Motor neuron (in vitro differentiated cells): ENCODE data around the gene ITGA4. TPM values are rescaled to one million over a fixed set of nuclear protein-coding genes. Genes with fewer than 3 reads are reported as not detected.

Experiments
- ATAC-seq, 8 experiments: fragments of 200-7000 bp; cut with Tn5 transposase; replicated peaks in 6 of 8; 2 replicates each; pipeline ENCODE4 v1.8.0; 2021; ENCODE audit warnings: mild to moderate bottlenecking in 8 of 8, moderate library complexity in 8 of 8
- H3K27ac ChIP-seq, 2 donors: fragments of 250-450 bp; sonication (Bioruptor Pico); 2 replicates each; pipeline ENCODE4 v1.9.0; 2021; ENCODE audit warnings: antibody characterized with exemption in 2 of 2, mild to moderate bottlenecking in 2 of 2, moderate library complexity in 1 of 2
- H3K4me1 ChIP-seq, 2 donors: fragments of 250-450 bp; sonication (Bioruptor Pico); replicated peaks in 1 of 2; 2 replicates each; pipeline ENCODE4 v1.6.1; 2021; ENCODE audit warnings: antibody characterized with exemption in 2 of 2, mild to moderate bottlenecking in 2 of 2, moderate library complexity in 1 of 2
- H3K4me3 ChIP-seq, 5 donors: fragments of 250-450 bp; sonication (Bioruptor Pico); 2 replicates each; pipeline ENCODE4 v1.9.0; 2021; ENCODE audit warnings: antibody characterized with exemption in 5 of 5, mild to moderate bottlenecking in 5 of 5, moderate library complexity in 4 of 5
- WGBS, 10 experiments: fragments of 450-650 bp; shearing (Covaris generic); methylation state at CpG; one replicate each; pipeline ENCODE4 v1.0.0; 2022; 5-methylcytosine and 5-hydroxymethylcytosine counted together
- in situ Hi-C, 9 experiments: fragments of 400-800 bp; cut with MboI; loops; one replicate each; pipeline ENCODE4 v1.15.0; 2021; ENCODE audit warnings: low sequenced_read_pairs in 9 of 9, low pct_unique_long_range_greater_than_20kb in 2 of 9; ENCODE audit not compliant: unreplicated experiment in 9 of 9
- total RNA-seq, 8 experiments: library from RNA; unstranded; fragments of 300-600 nt; gene quantifications; 2 replicates each; pipeline versions ENCODE4 v1.2.3 to v1.2.4, GENCODE V29; 2022

The ITGA4 gene
- total RNA-seq, 8 experiments from 2014 or later = 1.4 to 58.3 (median 8.4) TPM

- in situ Hi-C loops = loop anchor here in 1 of 9 experiments (10.0 kb wide), 1 partner anchor 142 kb away; no protein-coding TSS in a partner anchor
- peak in 2 of 8 experiments; percentile 31 to 41 for ATAC-seq
- no peak overlapping the region for H3K4me3 ChIP-seq
- H3K27ac ChIP-seq = no peak overlapping the region
- H3K4me1 ChIP-seq = peaks cover 0 to 13% of the 10 kb centered on the region in 2 donors
- 6 to 29% (median 18%) methylated on average over 3 to 4 of the region's 4 CpGs for WGBS, 10 experiments
These were observed 116.1 kb downstream of the ITGA4 start for GRCh38 chr2:181573140-181573736.

DNA sequence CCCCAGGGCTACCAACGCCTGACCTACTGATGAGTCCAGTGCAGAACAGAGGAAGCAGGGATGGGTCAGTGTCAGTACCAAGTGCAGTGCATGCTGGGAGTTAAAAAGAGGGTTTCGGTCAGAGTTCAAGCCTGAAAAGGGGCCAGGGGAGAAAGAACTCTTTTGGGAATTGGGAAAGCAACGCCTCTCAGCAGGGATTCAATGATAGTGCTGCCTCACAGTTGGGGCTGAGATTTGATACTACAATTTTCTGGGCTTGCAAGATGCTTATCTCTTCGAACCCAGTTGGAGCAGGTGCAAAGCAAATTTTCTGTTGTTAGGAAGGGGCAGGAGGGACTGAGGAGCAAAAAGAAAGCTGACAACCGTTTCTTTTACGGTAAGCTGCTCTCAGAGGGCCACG is 117.1 kb downstream of the ITGA4 start:
- H3K27ac ChIP-seq = no peak overlapping the region
- in situ Hi-C loops = loop anchor here in 1 of 9 experiments (10.0 kb wide), 1 partner anchor 140 kb away; no protein-coding TSS in a partner anchor
- no peak overlapping the region for H3K4me3 ChIP-seq
- no peak for ATAC-seq
- WGBS, 10 experiments = 0 to 76% (median 60%) methylated on average over 1 to 7 of the region's 7 CpGs; no CpG with 5 or more reads in 1 of the 10 experiments
- peaks cover 0 to 13% of the 10 kb centered on the region in 2 donors for H3K4me1 ChIP-seq

DNA sequence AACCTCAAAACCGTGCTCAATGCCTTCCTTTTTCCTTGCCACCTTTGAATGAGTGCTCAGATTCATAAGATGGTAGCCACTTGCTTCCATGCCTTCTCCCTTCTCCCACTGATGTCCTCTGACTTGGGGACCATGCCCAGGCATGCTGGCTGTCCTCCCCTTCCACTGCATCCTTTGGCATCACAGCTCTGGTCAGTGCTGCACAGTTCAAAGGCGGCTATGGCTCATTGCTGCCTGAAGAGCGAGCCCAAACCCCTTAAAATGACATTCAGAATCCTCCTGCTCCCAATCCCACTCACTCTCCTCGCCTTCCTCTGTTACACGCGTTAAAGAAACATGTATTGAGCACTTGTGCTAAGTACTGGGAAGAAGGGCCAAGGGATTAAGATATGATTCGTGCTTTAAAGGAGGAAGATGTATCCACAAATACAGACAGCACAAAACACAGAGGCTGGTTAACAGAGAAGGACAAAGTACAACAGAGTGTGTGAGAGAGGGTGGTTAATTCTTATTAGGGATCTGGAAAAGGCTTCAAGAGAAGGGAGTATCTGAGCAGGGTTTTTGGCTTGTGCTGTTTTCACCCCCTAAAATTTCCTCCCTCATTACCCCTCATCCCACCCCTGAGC is 118.0 kb downstream of the ITGA4 start:
- ATAC-seq = peak in 4 of 8 experiments; percentile 43 to 57 (median 54)
- WGBS, 10 experiments = 0 to 100% (median 67%) methylated on average over 1 to 6 of the region's 7 CpGs; no CpG with 5 or more reads in 3 of the 10 experiments
- in situ Hi-C loops = loop anchor here in 5 of 9 experiments (10.0 to 25.0 kb wide), 3 partner anchors 137 to 1087 kb away; no protein-coding TSS in a partner anchor
- Histone ChIP-seq H3K4me1 (peaks cover 0 to 13% of the 10 kb centered on the region in 2 donors), H3K4me3 (no peak overlapping the region), H3K27ac (no peak overlapping the region)

DNA sequence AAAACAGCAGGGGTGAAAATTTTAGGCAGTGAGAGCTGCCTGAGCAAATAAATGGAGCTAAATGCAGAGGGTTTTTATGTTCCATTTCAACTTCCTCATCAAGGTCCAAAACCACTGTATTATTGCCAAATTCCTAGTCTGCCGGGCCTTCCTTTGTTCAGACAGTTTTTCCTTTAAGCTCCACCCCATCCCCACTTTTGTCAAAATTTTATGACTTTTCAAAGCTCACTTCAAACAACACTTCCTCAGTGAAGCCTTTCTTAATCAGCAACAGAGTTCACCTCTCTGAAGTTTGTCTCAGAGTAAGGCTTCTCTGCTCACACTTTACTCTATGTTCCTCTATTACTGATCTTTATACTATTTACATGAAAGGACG is 118.5 kb downstream of the ITGA4 start:
- 0 to 100% (median 71%) methylated on average over 1 to 2 of the region's 2 CpGs; no CpG with 5 or more reads in 1 of the 10 experiments for WGBS, 10 experiments
- in situ Hi-C loops = loop anchor here in 5 of 9 experiments (10.0 to 25.0 kb wide), 3 partner anchors 137 to 1087 kb away; no protein-coding TSS in a partner anchor
- no peak for ATAC-seq
- H3K4me1 ChIP-seq = peaks cover 0 to 13% of the 10 kb centered on the region in 2 donors
- H3K27ac ChIP-seq = no peak overlapping the region
- no peak overlapping the region for H3K4me3 ChIP-seq

GRCh38 chr2:181576431-181576830 is 119.2 kb downstream of the ITGA4 start:
- no peak overlapping the region for H3K4me3 ChIP-seq

GRCh38 chr2:181578829-181579228 is 121.6 kb downstream of the ITGA4 start:
- in situ Hi-C loops = loop anchor here in 5 of 9 experiments (10.0 to 25.0 kb wide), 3 partner anchors 133 to 1083 kb away; no protein-coding TSS in a partner anchor
- Histone ChIP-seq H3K27ac (no peak overlapping the region), H3K4me1 (peaks cover 0 to 10% of the 10 kb centered on the region in 2 donors), H3K4me3 (no peak overlapping the region)
- WGBS, 10 experiments = 35 to 100% (median 73%) methylated on average over 1 to 3 of the region's 3 CpGs
- no peak for ATAC-seq

More at GRCh38 chr2:181576431-181576830, 119.2 kb downstream of the ITGA4 start:
- 50 to 100% (median 82%) methylated on average over 1 to 5 of the region's 5 CpGs; no CpG with 5 or more reads in 2 of the 10 experiments for WGBS, 10 experiments
- Histone ChIP-seq H3K27ac (no peak overlapping the region), H3K4me1 (peaks cover 0 to 13% of the 10 kb centered on the region in 2 donors)
- in situ Hi-C loops = loop anchor here in 5 of 9 experiments (10.0 to 25.0 kb wide), 3 partner anchors 136 to 1086 kb away; no protein-coding TSS in a partner anchor
- ATAC-seq = no peak

- Histone ChIP-seq H3K4me1 (peaks cover 7 to 12% of the 10 kb centered on the region in 2 donors), H3K4me3 (no peak overlapping the region), H3K27ac (no peak overlapping the region)
- ATAC-seq = no peak
- 33 to 100% (median 80%) methylated on average over 1 to 2 of the region's 2 CpGs; no CpG with 5 or more reads in 3 of the 10 experiments for WGBS, 10 experiments
- in situ Hi-C loops = loop anchor here in 4 of 9 experiments (25.0 kb wide), 2 partner anchors 131 to 1081 kb away; no protein-coding TSS in a partner anchor
These were observed 124.3 kb downstream of the ITGA4 start for GRCh38 chr2:181581534-181581933.

GRCh38 chr2:181585732-181586131 is 128.5 kb downstream of the ITGA4 start:
- no peak for ATAC-seq
- in situ Hi-C loops = loop anchor here in 4 of 9 experiments (25.0 kb wide), 2 partner anchors 127 to 1077 kb away; no protein-coding TSS in a partner anchor
- Histone ChIP-seq H3K4me3 (no peak overlapping the region), H3K27ac (no peak overlapping the region), H3K4me1 (peaks cover 7 to 20% of the 10 kb centered on the region in 2 donors)
- 0 to 50% (median 34%) methylated on average over 2 to 3 of the region's 3 CpGs; no CpG with 5 or more reads in 1 of the 10 experiments for WGBS, 10 experiments

Other genes with a start within 250 kb of the ITGA4 start
- 1 to 10 TPM in 6 of 8 experiments, under 1 TPM in 2; 0.38 to 8.3 (median 2.8) TPM for gene CERKL, start 199.7 kb downstream of the ITGA4 start, total RNA-seq
- gene NEUROD1, start 223.1 kb downstream of the ITGA4 start, total RNA-seq = 10 to 100 TPM in 1 of 8 experiments, 1 to 10 TPM in 3, under 1 TPM in 3, not detected in 1; 0.21 to 59.0 (median 3.3) TPM